ENCODE data around the gene CAMK1D.

CAMK1D gene

DNA sequence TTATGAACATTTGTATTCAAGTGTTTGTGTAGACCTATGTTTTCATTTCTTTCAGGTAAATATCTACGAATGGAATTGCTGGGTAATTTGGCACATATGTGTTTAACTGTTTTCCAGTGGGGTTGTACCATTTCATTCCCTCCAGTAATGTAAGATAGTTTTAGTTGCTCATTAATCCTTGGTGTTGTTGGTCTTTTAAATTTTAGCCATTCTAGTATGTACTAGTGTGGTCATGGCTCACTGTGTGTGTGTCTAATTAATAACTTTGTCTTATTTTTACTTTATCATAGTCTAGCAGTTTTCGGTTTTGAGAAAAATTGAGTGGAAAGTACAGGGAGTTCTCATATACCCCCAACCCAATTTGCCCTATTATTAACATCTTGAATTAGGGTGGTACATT is 278.8 kb downstream of the CAMK1D start:
- no peak for DNase-seq (ENCODE audit: low spot score)

GRCh38 chr10:12628964-12629766 is 279.8 kb downstream of the CAMK1D start:
- no peak for DNase-seq (ENCODE audit: low spot score)

DNA sequence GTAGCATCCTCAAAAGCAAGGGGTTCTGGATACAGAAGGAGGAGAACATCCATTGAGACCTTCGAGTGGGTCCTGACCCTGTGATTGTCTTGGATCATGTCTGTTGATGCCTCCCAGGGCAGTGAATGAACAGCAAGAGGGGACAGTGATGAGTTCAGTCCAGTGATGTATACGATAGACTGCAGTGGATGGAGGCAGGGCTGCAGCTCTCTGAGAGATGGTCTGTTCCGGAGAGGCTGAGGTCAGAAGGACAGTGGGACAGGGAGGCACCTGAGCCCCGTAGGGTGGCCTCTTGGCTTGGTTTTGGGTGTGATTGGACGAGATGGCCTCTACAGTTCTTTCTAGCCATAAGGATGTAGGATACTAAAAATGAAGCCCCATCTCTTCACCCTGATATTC is 280.4 kb downstream of the CAMK1D start:
- DNase-seq (ENCODE audit: low spot score): no peak

DNA sequence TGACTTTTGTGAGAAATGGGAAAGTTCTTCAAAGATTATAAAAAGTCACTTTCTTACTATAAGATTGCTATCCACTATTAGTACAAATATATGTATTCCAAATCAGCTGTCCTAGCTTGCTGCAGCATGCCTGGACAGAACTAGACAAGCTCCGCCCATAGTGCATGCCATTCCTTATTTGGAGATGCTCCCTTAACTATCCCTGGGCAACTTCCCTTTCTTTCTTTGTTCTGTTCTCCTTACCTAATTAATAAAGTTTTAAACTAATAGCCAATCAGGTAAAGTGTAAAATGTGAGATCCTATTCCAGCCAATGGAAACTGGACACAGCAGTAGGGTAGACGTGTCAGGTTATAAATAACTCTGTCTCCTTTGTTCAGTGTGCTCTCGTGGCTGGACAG is 281.9 kb downstream of the CAMK1D start:
- no peak for DNase-seq (ENCODE audit: low spot score)

DNA sequence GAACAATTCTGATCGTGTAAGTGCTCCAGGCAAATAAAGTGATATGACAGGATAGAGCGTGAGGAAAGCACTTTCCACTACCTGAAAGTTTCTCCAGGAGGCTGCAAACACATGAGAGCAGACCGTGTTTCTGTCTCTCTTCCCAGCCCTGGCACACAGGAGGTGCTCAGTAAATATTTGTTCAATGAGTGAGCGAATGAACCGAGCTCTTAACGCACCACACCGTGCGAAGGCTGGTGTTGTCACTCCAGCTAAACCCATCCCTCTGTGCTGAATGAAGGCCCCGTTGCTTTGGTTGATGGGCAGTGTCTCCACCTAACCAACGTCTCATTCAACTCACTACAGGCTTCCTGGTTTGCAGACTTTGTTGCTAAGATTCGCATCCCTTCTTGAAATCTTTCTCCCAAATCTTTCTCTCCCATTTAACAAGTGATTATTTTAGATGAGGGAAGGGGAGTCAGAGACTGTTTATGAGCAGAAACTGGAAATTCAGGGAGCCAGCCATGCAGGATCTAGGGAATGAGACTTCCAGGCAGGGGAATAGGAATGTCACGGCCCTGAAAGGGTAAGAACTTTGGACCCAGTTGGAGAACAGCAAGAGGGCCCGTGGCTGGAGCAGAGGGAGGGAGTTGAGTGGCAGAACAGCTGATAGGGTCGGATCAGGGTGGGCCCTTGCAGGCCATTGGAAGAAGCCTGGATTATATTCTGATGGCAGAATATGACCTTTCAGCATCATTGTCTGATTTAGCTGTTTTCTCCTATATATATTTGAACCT is 282.6 kb downstream of the CAMK1D start:
- no peak for DNase-seq (ENCODE audit: low spot score)

DNA sequence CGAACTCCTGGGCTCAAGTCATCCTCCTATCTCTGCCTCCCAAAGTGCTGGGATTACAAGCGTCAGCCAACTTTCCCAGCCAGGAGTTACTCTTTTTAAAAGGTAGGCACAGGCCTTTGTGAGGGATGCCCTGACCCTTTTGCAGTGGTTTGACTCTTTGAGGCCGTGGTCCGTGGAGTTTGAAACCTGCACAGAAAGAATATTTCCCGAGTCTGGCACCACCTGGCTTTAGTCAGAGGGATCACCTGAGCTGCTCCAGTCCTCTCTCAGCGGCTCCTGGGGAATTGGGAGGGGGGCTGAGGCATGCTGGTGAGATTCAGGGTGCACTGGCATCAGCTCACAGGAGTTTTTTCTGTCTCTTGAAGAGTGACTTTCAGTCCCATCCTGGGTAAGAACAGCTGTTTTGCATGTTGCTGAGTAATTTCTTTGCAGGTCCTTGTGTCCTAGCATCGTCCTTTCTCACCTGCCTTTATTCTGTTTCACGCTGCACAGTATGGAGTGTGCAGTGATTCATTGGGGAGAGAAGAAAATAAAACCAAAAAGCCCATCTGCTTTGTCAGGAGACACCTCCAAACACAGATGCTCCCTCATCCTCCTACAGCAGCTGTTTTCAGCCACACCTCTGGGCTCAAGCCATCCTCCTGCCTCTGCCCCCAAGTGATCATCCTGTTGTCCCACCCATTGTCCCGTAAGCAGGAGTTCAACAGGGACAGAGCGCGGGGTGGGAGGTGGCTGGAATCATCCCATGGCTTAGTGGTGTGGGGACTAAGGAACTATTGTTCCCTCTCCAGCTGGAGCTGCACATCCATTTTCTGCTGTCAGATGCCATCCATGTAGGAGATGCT is 284.7 kb downstream of the CAMK1D start:
- no peak for DNase-seq (ENCODE audit: low spot score)

DNA sequence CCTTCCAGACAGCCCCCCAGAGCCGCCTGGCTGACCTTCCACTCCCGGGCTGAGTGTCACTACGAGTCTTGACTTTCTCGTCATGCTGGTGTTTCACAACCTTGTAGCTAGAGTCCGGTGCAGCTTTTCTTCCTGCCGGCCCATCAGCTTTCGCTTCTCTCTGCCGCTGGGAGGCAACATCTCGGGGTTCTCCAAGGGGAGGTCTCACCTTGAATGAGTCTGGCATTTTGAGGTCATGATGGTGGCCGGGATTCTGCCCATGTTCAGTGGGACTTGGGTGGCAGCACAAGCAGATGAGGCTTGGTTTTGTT is 285.2 kb downstream of the CAMK1D start:
- no peak for DNase-seq (ENCODE audit: low spot score)

GRCh38 chr10:12635127-12635541 is 285.8 kb downstream of the CAMK1D start:
- DNase-seq (ENCODE audit: low spot score): no peak

DNA sequence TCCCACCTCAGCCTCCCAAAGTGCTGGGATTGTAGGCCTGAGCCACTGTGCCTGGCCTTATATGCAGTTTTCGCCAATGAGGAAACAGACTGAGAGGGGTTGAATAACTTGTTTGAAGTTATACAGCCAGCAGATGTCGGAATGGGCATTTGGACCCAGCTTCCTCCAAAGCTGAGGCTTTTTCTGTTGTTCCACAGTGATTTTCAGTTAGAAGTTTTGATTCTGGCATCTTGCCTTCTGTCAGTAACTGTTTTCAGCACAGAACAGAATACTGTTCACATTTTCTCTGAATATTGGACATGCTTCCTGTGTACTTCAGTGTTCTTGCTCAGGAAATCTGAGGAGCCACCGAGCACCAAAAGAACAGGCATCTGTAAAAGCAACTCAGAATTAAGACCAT is 287.2 kb downstream of the CAMK1D start:
- no peak for DNase-seq (ENCODE audit: low spot score)

DNA sequence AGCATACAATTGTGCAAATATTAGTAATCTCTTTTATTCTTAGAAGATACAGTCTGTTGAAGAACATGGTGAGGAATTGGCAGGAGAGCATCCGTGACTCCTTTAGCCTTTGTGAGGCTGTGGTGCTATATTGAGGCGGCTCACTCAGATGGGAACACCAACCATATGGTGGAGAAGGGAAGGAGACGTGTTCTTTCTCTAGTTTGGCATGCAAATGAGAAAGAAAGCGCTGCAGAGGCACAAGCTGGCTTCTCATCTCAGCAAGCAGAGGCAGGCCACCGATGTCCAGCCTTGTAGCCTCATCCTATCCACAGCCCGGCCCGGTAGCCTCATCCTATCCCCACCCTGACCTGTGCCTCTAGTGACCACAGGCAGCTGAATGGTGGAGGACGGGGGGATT is 288.3 kb downstream of the CAMK1D start:
- DNase-seq (ENCODE audit: low spot score): peak; percentile 68

DNA sequence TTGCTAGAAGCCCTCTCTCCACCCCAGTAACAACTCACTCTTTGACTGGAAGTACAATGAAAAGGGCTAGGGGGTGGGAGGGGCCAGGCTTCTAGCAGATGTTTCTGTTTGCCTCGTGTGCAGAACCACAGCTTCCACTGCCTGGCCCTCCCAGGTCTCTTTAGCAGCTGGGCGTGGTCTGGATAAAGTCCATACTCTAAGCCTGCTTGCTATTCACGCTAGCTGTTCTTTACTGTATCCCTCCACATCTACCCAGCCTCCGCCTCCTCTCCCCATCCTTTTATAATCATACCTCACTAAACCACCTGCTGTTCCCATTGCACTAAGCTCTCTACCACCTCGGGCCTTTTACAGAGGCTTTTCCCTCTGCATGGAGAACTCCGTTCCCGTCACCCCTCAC is 288.8 kb downstream of the CAMK1D start:
- no peak for DNase-seq (ENCODE audit: low spot score)

GRCh38 chr10:12638781-12639180 is 289.4 kb downstream of the CAMK1D start:
- DNase-seq (ENCODE audit: low spot score): no peak

GRCh38 chr10:12639996-12640944 is 290.9 kb downstream of the CAMK1D start:
- peak; percentile 50 for DNase-seq (ENCODE audit: low spot score)

GRCh38 chr10:12642036-12642435 is 292.7 kb downstream of the CAMK1D start:
- no peak for DNase-seq (ENCODE audit: low spot score)

DNA sequence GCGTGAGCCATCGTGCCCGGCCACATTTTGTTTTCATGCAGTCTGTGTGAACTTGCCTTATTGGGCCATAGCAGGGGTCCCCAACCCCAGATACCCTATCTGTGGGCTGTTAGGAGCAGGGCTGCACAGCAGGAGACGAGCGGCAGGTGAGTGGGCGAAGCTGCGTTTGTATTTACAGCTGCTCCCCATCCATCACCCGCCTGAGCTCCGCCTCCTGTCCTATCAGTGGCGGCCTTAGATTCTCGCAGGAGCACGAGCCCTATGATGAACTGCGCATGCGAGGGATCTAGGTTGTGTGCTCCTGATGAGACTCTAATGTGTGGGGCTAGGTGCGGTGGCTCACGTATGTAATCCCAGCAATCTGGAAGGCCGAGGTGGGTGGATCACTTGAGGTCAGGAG is 293.9 kb downstream of the CAMK1D start:
- no peak for DNase-seq (ENCODE audit: low spot score)

- no peak for DNase-seq (ENCODE audit: low spot score)
Measured at GRCh38 chr10:12644380-12645144, 295.2 kb downstream of the CAMK1D start.

GRCh38 chr10:12645449-12645848 is 296.1 kb downstream of the CAMK1D start:
- DNase-seq (ENCODE audit: low spot score): no peak

- no peak for DNase-seq (ENCODE audit: low spot score)
Measured at GRCh38 chr10:12649012-12649584, 299.8 kb downstream of the CAMK1D start.

- DNase-seq (ENCODE audit: low spot score): no peak
Measured at GRCh38 chr10:12650122-12650521, 300.8 kb downstream of the CAMK1D start.

DNA sequence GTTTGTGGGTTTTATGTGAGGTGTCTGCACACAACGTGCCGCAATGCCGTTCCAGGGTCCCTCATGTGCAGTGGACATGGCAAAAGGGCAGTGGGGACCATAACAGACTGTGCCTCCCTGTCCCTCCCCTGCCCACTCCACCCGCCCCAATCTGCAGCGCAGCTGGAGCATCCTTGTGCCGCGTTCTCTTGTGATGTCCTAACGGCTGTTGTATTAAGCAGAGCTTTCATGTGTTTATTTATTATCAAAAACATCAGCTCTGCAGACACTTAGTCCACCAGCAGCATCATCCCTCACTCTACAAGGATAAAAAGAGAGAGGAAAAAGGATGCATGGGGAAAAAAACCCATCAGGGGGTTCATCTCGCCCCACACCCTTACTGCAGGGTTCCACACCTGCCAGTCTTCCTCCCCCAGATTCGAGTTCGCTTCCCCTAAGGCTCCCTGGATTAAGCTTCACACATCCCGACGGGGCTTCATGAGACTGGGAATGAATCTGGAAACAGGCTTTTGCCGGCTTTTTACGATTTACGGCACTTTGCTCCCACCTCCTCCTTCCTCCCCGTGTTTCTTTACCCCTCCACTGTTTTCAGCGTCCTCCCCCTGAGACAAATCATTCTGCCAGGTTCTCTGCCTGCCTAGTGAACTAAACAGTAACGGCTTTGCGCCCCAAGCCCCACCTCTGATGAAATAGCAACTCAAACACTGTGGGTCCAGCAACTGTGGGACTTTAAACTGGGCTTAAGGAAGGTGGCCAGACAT is 301.4 kb downstream of the CAMK1D start:
- no peak for DNase-seq (ENCODE audit: low spot score)
